Smooth muscle cell of bladder (primary cell): ENCODE results near the gene CST2. TPM values are rescaled to one million over a fixed set of nuclear protein-coding genes. Genes with fewer than 3 reads are reported as not detected.

ENCODE experiments used
- total RNA-seq: library from RNA; depleted of rRNA; stranded (reverse); fragments of >200 nt; gene quantifications from 2 replicates; pipeline ENCODE4 v1.2.3, GENCODE V29; 2014

Gene CST2
- total RNA-seq = 0.55 and 0.71 TPM in 2 replicates

GRCh38 chr20:23826541-23827021, at the start of gene CST2:
TSS of gene CST2 (minus strand) at chr20:23826729. CDS start at chr20:23826660, 69 bp downstream.

Other genes with a start within 250 kb of the CST2 start
- gene CST9, start 220.8 kb downstream of the CST2 start, total RNA-seq = not detected in 2 replicates
- 114 and 136 TPM in 2 replicates for gene CST3, start 188.8 kb downstream of the CST2 start, total RNA-seq
- 0.43 TPM in 1 of 2 replicates, not detected in the other for gene CST4, start 137.7 kb downstream of the CST2 start, total RNA-seq
- gene CST1, start 75.8 kb downstream of the CST2 start, total RNA-seq = 0.28 TPM in 1 of 2 replicates, not detected in the other
- not detected in 2 replicates for gene CST5, start 53.0 kb upstream of the CST2 start, total RNA-seq
- not detected in 2 replicates for gene GGTLC1, start 162.1 kb upstream of the CST2 start, total RNA-seq